PC-9 (cell line): ENCODE measurements around the gene SMIM34.
"Not testable (repeated sequence)": the region's sequence is repeated elsewhere in the genome, so short reads cannot be mapped to it uniquely, and the experiment has no call there.

Experiments used
- CTCF ChIP-seq: fragments of 200-600 bp; sonication (generic); conservative IDR thresholded peaks from 2 replicates; pipeline ENCODE4 v1.6.1; 2017; ENCODE audit warnings: mixed run types, antibody characterized with exemption, mild to moderate bottlenecking, moderate library complexity
- EZH2 ChIP-seq: fragments of 200-600 bp; sonication (generic); IDR thresholded peaks from 2 replicates; pipeline ENCODE4 v1.8.0; 2017; ENCODE audit warnings: antibody characterized with exemption, low read depth

DNA sequence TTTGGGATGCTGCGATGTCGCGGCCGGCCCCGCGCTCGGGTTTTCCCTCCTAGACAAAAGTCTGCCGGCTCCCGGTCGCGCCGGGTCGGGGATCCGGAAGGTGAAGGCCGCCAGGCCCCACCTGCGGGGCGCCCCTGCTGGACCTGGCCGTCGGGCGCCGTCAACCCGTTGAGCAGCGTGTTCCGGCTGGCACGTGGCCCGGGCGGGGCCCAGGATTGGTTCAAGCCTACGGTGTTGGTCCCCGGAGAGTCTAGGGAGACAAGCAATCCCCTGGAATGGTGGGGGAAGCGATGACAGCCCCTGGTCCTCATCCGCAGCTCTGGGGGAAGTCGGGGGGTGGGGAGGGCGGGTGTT, 48.2 kb downstream of the SMIM34 start:
- TF ChIP-seq CTCF, EZH2: not testable (repeated sequence)
